ENCODE data around the gene CEND1.

- no peak for TF ChIP-seq CTCF (IDR thresholded peaks at IDR 0.05)
- no peak for TF ChIP-seq POLR2A (IDR thresholded peaks at IDR 0.05)
These were observed 22.5 kb upstream of the CEND1 start for GRCh38 chr11:812390-812789.

Measured in thyroid gland (tissue), 4 donors.